HG03196 (cell line): ENCODE measurements around the gene MUC2.

Experiments used
- ATAC-seq: cut with Tn5 transposase; IDR thresholded peaks from one replicate; pipeline ENCODE4 v1.9.1; 2021; ENCODE audit not compliant: unreplicated experiment

MUC2 gene

DNA sequence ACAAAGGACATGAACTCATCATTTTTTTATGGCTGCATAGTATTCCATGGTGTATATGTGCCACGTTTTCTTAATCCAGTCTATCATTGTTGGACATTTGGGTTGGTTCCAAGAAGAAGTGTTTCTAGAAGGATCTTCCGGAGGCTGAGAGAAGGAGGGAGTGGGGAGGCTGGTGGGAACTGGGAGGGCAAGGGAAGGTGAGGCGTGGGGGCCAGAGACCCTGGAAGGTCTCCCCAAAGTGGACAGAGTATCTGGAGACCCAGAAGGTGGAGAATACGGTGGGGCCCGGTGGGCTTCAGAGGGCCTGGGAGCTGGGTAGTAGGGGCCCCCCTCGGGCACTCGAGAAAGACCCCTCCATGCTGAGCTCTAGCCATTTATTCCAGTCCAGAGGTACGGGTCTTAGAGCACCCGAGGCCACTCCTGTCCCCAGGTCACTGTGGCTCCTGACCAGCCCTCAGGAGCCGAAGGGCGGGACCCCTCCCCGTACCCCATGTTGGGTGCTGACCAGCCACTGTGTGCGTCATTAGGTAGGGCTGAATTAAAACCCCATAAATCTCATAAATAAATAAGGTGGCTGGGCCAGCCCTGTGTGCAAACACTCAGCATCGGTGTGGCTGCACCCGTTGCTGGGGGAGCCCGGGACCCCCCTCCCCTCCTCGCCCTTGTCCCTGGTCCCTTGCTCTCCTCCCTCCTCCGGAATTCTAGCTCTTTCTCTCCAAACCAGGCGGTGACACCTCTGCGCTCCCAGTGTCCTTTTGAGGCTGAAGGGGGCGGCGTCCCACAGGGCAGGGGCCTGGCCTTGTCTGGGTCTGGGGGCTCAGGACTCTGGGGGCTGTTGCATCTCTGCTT lies 44.3 kb downstream of the MUC2 start:
- ATAC-seq = no peak

DNA sequence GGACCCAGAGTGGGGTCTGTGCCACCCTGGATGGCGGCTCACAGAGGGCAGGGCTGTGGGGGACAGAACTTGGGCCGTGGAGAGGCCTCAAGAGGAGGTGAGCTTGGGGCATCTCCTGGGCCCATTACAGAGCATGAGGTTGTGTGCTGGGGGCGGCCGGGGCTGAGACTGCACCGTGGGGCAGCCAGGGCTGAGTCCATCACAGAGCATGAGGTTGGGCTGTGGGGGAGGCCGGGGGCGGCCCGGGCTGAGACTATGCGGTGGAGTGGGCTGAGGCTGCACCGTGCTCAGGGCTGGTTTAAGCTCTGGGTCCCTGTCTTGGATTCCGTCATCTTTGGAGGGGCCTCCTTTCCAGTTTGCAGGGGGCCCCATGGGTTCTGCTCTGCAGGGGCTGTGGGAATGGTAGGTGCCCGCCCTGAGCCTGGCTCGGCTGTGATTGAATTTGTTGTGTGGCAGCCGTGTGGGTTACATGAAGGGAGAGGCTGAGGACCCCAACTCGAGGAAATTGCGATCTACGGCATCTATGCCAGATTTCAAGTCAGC lies 45.0 kb downstream of the MUC2 start:
- ATAC-seq = no peak

DNA sequence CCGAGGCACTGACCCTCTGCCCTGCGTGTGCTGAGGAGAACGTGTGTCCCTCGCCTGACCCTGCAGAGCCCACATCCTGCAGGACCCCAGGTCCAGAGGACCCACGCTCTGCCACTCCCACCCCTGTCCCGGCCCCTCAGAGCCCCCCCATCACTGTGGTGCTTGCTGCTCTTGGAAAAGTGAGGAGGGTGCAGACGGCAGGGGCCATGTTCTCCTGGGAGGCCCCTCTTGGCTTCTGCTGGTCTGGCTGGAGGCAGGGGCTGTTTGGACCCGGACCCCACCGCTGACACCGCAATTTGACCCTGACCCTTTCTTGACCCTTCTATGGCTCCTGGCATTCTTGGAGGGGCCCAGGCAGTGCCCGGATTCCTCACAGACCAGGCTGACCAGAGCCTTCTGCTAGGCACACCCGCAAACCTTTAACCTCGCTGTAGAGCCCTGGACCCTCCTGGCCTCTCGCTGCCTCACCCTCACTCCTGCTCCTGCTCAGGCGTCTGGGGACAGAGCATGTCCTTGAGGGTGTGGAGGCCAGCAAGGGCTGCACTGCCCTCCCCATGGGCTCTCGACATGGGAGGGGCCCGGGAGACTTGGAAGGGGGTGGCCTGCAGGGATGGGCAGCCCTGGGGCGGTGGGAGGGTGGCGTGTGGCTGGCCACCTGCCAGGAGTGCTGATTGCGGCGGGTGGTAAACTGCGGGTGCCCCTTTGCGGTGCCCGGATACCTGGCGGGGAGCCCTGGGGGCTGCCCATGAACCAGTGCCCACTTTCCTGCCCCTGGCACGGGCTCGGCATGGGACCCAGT lies 46.1 kb downstream of the MUC2 start:
- ATAC-seq = no peak

DNA sequence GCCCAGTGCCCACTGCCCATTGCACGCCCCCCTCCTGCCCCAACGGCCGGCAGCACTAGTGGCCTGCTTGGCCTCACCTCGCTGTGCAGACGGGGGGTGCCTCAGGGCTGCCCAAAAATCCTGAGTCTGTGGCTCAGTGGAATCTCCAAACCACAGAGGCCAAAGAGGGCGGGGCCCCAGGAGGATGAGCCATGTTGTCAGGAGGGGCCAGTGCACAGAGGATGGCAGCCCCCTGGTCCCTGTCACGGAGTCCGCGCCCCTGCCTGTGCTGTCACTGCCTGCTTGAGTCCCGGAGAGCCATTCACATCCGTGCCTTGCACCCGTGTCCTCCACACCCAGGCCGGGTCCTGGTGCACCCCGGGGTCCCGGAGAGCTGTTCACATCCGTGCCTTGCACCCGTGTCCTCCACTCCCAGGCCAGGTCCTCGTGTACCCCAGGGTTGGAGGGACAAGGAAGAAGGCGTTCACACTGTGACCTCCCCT lies 46.7 kb downstream of the MUC2 start:
- no peak for ATAC-seq

DNA sequence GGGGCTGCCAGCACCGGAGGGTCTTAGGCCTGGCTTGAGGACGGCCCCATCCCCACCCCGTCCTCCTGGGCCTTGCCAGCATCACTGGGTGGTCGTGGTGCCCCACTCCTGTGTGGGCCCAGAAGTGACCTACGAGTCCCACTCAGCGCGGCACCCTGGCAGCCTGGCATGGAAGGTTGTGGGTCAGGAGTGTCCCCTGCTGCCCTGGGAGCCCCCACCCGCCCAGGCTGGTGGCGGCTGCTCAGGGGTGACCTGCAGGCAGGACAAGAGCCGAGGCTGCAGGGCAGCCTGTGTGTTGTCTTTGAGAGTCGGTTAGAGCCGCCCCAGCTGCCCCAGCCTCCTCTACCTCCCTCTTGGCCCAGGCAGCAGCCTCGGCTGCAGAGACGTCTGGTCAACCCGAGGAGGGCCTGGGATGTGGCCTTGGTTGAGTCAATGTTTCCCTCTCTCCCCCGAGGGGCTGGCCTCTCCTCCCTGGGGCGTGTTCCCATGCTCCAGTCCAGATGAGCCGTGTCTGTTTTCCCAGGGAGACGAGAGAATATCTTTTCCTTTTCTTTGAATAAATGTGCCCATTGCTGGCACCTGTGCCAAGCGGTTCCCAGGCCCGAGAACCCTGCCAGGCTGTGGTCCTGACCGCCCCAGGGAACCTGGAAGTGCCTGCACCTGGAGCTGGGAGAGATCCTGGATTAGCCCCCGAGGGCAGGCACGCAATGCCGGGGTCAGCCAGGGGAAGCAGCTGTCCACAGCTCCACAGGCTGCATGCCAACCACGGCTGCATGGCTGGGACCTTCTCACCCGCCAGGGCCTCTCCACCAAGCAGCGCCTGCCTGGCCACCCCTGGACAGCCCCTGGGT lies 47.4 kb downstream of the MUC2 start:
- no peak for ATAC-seq

DNA sequence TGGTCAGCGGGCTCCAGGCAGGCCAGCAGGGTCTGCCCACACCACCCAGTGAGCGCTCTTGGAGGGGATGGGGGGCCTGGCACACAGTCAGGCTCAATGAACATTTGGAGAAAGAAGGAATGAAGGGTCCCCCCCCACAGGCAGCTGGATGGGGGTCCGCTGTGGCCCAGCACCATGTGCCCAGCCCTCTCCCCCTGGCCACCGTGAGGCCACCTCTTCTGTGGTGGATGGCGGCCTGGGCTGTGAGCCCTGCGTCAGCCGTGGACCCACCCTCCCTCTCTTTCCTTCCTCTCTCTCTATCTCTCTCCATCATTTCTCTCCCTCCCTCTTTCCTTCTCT lies 48.0 kb downstream of the MUC2 start:
- ATAC-seq = no peak

DNA sequence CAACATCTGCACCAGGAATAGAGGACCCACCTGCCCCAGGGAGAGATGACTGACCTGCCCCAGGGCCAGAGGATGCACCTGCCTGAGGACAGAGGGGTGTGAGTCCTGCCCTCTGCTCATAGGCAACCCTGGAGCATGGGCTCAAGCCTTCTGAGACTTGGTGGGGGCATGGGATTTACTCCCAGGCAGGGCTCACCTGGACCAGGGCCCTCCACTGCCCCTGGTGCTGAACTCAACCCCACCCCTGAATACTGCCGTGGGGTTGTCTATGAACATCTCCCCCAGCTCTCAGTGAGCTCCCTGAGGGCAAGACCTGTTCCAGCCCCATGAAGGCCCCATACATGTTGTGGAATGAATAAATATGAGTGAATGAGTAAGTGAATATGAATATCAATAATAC lies 49.3 kb downstream of the MUC2 start:
- no peak for ATAC-seq
